ENCODE results near the gene SYMPK.

DNA sequence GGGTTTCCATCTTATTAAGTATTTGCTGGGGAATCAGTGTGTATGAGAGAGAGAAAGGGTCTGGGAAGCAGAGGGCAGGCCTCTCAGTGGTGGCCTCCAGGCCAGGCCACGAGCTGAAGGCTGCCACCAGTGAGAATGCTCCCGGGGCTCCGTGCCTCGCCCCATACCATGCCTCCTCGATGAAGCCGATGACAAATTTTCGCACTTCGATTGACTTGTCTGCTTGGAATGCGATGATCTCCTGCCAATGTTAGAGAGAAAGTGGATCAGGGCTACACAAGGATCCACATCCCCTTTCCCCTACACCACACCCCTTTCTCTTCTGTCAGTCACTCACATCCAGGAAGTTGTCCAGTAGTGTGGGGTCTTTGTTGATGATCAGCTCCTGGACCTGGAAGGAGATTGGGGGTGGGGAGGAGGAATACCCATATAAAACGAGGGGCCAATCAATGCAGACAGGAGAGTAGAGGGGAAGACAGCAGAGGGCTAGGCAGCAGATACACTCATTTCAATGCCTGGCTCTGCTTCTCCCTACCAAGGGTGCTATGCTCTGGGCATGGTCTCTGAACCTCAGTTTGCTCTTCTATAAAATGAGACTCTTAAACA is 10.7 kb downstream of the SYMPK start:
- TF ChIP-seq CTCF (IDR thresholded peaks at IDR 0.05) (no peak), POLR2A (IDR thresholded peaks at IDR 0.05) (no peak), POLR2AphosphoS5 (IDR thresholded peaks at IDR 0.05) (no peak), EP300 (IDR thresholded peaks at IDR 0.05) (no peak)

Data from gastroesophageal sphincter (tissue), 3 donors.